Activated CD4-positive, alpha-beta memory T cell treated with anti-CD3 and anti-CD28 coated beads, Interleukin-2, amount 10 ng/mL, durations not matched to agents 7 days and 5 days (primary cell): ENCODE measurements around the gene ANKRD37. TPM values are rescaled to one million over a fixed set of nuclear protein-coding genes. Genes with fewer than 3 reads are reported as not detected.

Experiments
- CTCF ChIA-PET: fragments of 350-600 bp; sonication (Branson Sonifier 250); formaldehyde crosslinking; loops from one replicate; lab custom pipeline; 2021; ENCODE audit warnings: antibody characterized with exemption, inconsistent platforms; lab: Charles Lee
- POLR2A ChIA-PET: fragments of 350-600 bp; sonication (Branson Sonifier 250); formaldehyde crosslinking; loops from one replicate; lab custom pipeline; 2021; ENCODE audit warnings: antibody characterized with exemption; lab: Charles Lee
- DNase-seq: peaks from one replicate; pipeline ENCODE4 v3.0.0-alpha.2; 2020
- H3K27ac Mint-ChIP-seq: one replicate; pipeline ENCODE4 v1.8.0; 2021; ENCODE audit warnings: mild to moderate bottlenecking, mixed read lengths
- H3K27me3 Mint-ChIP-seq: one replicate; pipeline ENCODE4 v1.8.0; 2021; ENCODE audit warnings: mixed read lengths
- H3K36me3 Mint-ChIP-seq: one replicate; pipeline ENCODE4 v1.8.0; 2021; ENCODE audit warnings: low read depth, mixed read lengths
- H3K4me1 Mint-ChIP-seq: one replicate; pipeline ENCODE4 v1.8.0; 2021; ENCODE audit warnings: mixed read lengths
- H3K4me3 Mint-ChIP-seq: one replicate; pipeline ENCODE4 v1.8.0; 2021; ENCODE audit warnings: mild to moderate bottlenecking, mixed read lengths
- H3K9me3 Mint-ChIP-seq: one replicate; pipeline ENCODE4 v1.8.0; 2021; ENCODE audit warnings: mixed read lengths
- total RNA-seq, 2 experiments: library from RNA; stranded (reverse); gene quantifications; one replicate each; pipeline ENCODE4 v1.2.3, GENCODE V29; 2021

The ANKRD37 gene
- total RNA-seq, 2 experiments from 2014 or later, result 16.0 to 16.1 TPM

GRCh38 chr4:185437809-185438208 is 41.2 kb downstream of the ANKRD37 start:
- H3K27ac Mint-ChIP-seq, result no peak overlapping the region
- ChIA-PET POLR2A (no interaction called here), CTCF (no interaction called here)
- H3K36me3 Mint-ChIP-seq, result no peaks in the 10 kb centered on the region
- no peaks in the 10 kb centered on the region for H3K9me3 Mint-ChIP-seq
- no peak for DNase-seq
- peaks cover 2% of the 10 kb centered on the region for H3K27me3 Mint-ChIP-seq
- H3K4me1 Mint-ChIP-seq, result no peaks in the 10 kb centered on the region
- no peak overlapping the region for H3K4me3 Mint-ChIP-seq

DNA sequence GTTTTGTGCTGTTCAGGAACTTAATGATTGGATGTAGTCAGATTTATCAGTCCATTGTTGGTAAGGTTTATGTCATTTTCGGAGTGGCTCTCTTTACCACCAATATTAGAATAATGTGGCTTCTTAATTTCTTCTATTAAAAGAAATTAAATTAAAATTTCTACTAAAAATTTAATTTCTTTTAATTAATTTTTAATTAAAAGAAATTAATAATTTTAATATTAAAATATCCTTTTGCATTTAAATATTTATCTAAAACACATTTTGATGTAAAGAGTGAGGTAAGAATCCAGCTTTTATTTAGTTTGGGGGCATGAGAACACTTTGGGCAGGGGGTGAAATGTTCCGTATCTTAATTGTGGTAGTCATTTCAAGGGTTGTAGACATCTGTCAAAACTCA is 44.8 kb downstream of the ANKRD37 start:
- POLR2A ChIA-PET, result no interaction called here
- CTCF ChIA-PET, result no interaction called here
- DNase-seq, result no peak
- H3K27ac Mint-ChIP-seq, result no peak overlapping the region
- no peaks in the 10 kb centered on the region for H3K9me3 Mint-ChIP-seq
- H3K36me3 Mint-ChIP-seq, result no peaks in the 10 kb centered on the region
- no peak overlapping the region for H3K4me3 Mint-ChIP-seq
- H3K27me3 Mint-ChIP-seq, result peaks cover 2% of the 10 kb centered on the region
- no peaks in the 10 kb centered on the region for H3K4me1 Mint-ChIP-seq

DNA sequence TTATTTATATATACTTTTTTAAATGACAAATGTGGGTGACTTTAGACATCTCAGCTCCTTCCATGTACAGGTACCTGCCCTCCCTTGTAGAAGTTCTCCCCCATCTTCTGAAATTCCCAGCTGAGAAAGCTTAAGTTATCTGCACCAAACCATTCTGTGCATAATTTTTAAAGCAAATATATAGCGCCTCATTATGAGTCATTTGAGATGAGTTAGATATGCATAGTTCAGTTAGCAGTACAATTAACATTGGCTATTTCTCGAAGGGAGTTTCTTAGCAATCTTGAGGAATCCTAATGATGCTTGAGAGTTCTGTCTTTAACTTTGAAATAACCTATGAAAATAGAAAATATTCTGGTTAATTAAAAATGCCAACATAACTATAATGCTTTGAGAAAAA is 48.6 kb downstream of the ANKRD37 start:
- Mint-ChIP-seq H3K4me3 (no peak overlapping the region), H3K27me3 (peaks cover 2% of the 10 kb centered on the region), H3K4me1 (no peaks in the 10 kb centered on the region), H3K36me3 (no peaks in the 10 kb centered on the region), H3K9me3 (no peaks in the 10 kb centered on the region), H3K27ac (no peak overlapping the region)
- DNase-seq, result no peak
- POLR2A ChIA-PET, result no interaction called here
- CTCF ChIA-PET, result no interaction called here

Other genes starting within 250 kb of the ANKRD37 start
- 10 to 100 TPM; 31.9 to 32.1 TPM for gene CFAP97, start 192.8 kb upstream of the ANKRD37 start, total RNA-seq
- gene SNX25, start 187.2 kb upstream of the ANKRD37 start, total RNA-seq, result 10 to 100 TPM; 18.0 to 18.5 TPM
- gene LRP2BP, start 917 bp upstream of the ANKRD37 start, total RNA-seq, result 1 to 10 TPM; 1.1 to 1.2 TPM
- 10 to 100 TPM; 23.4 to 23.8 TPM for gene UFSP2, start 29.1 kb downstream of the ANKRD37 start, total RNA-seq
- not detected for gene CCDC110, start 74.9 kb downstream of the ANKRD37 start, total RNA-seq
- gene PDLIM3, start 138.7 kb downstream of the ANKRD37 start, total RNA-seq, result not detected